ENCODE measurements around the gene OR5M10.
"Not testable (repeated sequence)": the region's sequence is repeated elsewhere in the genome, so short reads cannot be mapped to it uniquely, and the experiment has no call there.

The OR5M10 gene

GRCh38 chr11:56558574-56558973 is 18.9 kb downstream of the OR5M10 start:
- no peak overlapping the region for H2AFZ ChIP-seq
- no peaks in the 10 kb centered on the region for H3K36me3 ChIP-seq (ENCODE audit: control insufficient read depth, insufficient read depth, low read length)
- H3K9me3 ChIP-seq (ENCODE audit: control insufficient read depth, low read length), result no peaks in the 10 kb centered on the region
- H3K27ac ChIP-seq, result no peak overlapping the region
- no peaks in the 10 kb centered on the region for H3K27me3 ChIP-seq (ENCODE audit: control insufficient read depth, insufficient read depth, low read length)
- TF ChIP-seq CTCF (IDR thresholded peaks at IDR 0.05), result no peak
- no peaks in the 10 kb centered on the region for H3K79me2 ChIP-seq
- H3K4me3 ChIP-seq (ENCODE audit: low read depth, low read length), result no peak overlapping the region
- H3K4me1 ChIP-seq, result no peaks in the 10 kb centered on the region
- no peak overlapping the region for H3K4me2 ChIP-seq (ENCODE audit: low read length)
- H3K9ac ChIP-seq, result no peak overlapping the region

- not testable (repeated sequence) for H3K9ac ChIP-seq; H3K4me2 ChIP-seq (ENCODE audit: low read length); H3K9me3 ChIP-seq (ENCODE audit: control insufficient read depth, low read length); H3K4me1 ChIP-seq; H3K79me2 ChIP-seq; H3K27ac ChIP-seq; H3K27me3 ChIP-seq (ENCODE audit: control insufficient read depth, insufficient read depth, low read length); H3K36me3 ChIP-seq (ENCODE audit: control insufficient read depth, insufficient read depth, low read length); H3K4me3 ChIP-seq (ENCODE audit: low read depth, low read length); H2AFZ ChIP-seq
Measured at GRCh38 chr11:56554691-56555090, 22.8 kb downstream of the OR5M10 start.

GRCh38 chr11:56545531-56545930 is 32.0 kb downstream of the OR5M10 start:
- Histone ChIP-seq H3K4me2 (ENCODE audit: low read length) (no peak overlapping the region), H3K79me2 (no peaks in the 10 kb centered on the region), H3K9me3 (ENCODE audit: control insufficient read depth, low read length) (no peaks in the 10 kb centered on the region), H3K36me3 (ENCODE audit: control insufficient read depth, insufficient read depth, low read length) (no peaks in the 10 kb centered on the region), H3K4me1 (no peaks in the 10 kb centered on the region), H3K27me3 (ENCODE audit: control insufficient read depth, insufficient read depth, low read length) (no peaks in the 10 kb centered on the region), H2AFZ (no peak overlapping the region), H3K4me3 (ENCODE audit: low read depth, low read length) (no peak overlapping the region), H3K27ac (no peak overlapping the region), H3K9ac (no peak overlapping the region)
- no peak for TF ChIP-seq CTCF (IDR thresholded peaks at IDR 0.05)

GRCh38 chr11:56543739-56544138 is 33.8 kb downstream of the OR5M10 start:
- Histone ChIP-seq H3K4me1 (no peaks in the 10 kb centered on the region), H3K9ac (no peak overlapping the region), H3K9me3 (ENCODE audit: control insufficient read depth, low read length) (no peaks in the 10 kb centered on the region), H3K4me2 (ENCODE audit: low read length) (no peak overlapping the region), H3K27ac (no peak overlapping the region), H2AFZ (no peak overlapping the region), H3K79me2 (no peaks in the 10 kb centered on the region), H3K4me3 (ENCODE audit: low read depth, low read length) (no peak overlapping the region), H3K27me3 (ENCODE audit: control insufficient read depth, insufficient read depth, low read length) (no peaks in the 10 kb centered on the region), H3K36me3 (ENCODE audit: control insufficient read depth, insufficient read depth, low read length) (no peaks in the 10 kb centered on the region)
- no peak for TF ChIP-seq CTCF (IDR thresholded peaks at IDR 0.05)

- Histone ChIP-seq H3K4me2 (ENCODE audit: low read length) (no peak within 1 kb of the TSS), H3K27me3 (ENCODE audit: control insufficient read depth, insufficient read depth, low read length) (no peaks in the 10 kb centered on the region), H3K36me3 (ENCODE audit: control insufficient read depth, insufficient read depth, low read length) (no peaks in the 10 kb centered on the region), H3K4me1 (no peaks in the 10 kb centered on the region), H2AFZ (no peak within 1 kb of the TSS), H3K79me2 (no peaks in the 10 kb centered on the region), H3K9ac (no peak within 1 kb of the TSS), H3K9me3 (ENCODE audit: control insufficient read depth, low read length) (no peaks in the 10 kb centered on the region), H3K27ac (no peak within 1 kb of the TSS), H3K4me3 (ENCODE audit: low read depth, low read length) (no peak within 1 kb of the TSS)
- no peak for TF ChIP-seq CTCF (IDR thresholded peaks at IDR 0.05)
Measured at GRCh38 chr11:56543157-56543556, 34.4 kb downstream of the OR5M10 start, which contains the start of gene OR5M11. Gene OR5M11, minus strand, starts transcription at chr11:56543257. Its CDS starts 0 bp downstream, at chr11:56543257.

Data from parathyroid adenoma (tissue), 2 donors.